OCI-LY1 (cell line): ENCODE data around the gene NETO2.

Experiments used
- CTCF ChIP-seq: fragments of 200-600 bp; sonication (generic), shearing (Covaris generic); IDR thresholded peaks from 2 replicates; pipeline ENCODE4 v1.5.1; 2017; ENCODE audit warnings: mild to moderate bottlenecking, antibody characterized with exemption, low read length, moderate library complexity, mixed read lengths
- EZH2 ChIP-seq: fragments of 200-600 bp; sonication (generic), shearing (Covaris generic); IDR thresholded peaks from 2 replicates; pipeline ENCODE4 v1.8.0; 2017; ENCODE audit warnings: borderline replicate concordance, mixed run types, mild to moderate bottlenecking, antibody characterized with exemption, low read length, moderate library complexity, mixed read lengths

- no peak for TF ChIP-seq CTCF
- no peak for TF ChIP-seq EZH2
Observed at GRCh38 chr16:47069841-47070584, 73.7 kb downstream of the NETO2 start.
